Transverse colon (tissue), 4 donors: ENCODE data around the gene TMEM86A.

Source experiments
- POLR2AphosphoS5 ChIP-seq, 3 donors: sonication (generic); formaldehyde crosslinking; IDR thresholded peaks; one replicate each; pipeline ENCODE4 v1.6.1; 2016; ENCODE audit warnings: antibody characterized with exemption in 3 of 3
- TF ChIP-seq, protein P1 (sequence below), 5 experiments: fragments of 200-600 bp in 3 of 5; fragments of 450-650 bp in 2 of 5; sonication (generic) in 3 of 5; IDR thresholded peaks; 1 replicate in 2 of 5; 2 replicates in 3 of 5; pipeline ENCODE4 v1.5.1; 2016 to 2017; ENCODE audit warnings: antibody characterized with exemption in 5 of 5, inconsistent platforms in 3 of 5, mild to moderate bottlenecking in 2 of 5, moderate library complexity in 1 of 5

DNA sequence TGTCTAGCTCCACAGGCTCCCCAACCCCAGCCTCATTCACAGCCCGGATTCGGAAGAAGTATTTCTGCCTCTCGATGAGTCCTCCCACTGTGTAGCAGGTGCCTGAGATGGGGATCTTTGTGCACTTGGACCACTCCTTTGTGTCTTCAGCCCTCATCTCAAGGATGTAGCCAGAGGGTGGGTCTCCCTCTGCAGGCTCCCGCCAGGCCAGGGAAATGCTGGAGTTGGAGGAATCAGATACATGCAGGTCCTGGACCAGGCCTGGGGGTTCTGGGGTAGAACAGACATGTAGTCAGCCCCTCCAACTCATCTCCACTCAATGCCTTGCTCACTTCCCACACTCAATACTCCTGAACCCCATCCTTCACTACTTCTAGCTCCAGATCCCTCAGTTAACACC lies 10.8 kb downstream of the TMEM86A start:
- TF ChIP-seq, protein P1, sequence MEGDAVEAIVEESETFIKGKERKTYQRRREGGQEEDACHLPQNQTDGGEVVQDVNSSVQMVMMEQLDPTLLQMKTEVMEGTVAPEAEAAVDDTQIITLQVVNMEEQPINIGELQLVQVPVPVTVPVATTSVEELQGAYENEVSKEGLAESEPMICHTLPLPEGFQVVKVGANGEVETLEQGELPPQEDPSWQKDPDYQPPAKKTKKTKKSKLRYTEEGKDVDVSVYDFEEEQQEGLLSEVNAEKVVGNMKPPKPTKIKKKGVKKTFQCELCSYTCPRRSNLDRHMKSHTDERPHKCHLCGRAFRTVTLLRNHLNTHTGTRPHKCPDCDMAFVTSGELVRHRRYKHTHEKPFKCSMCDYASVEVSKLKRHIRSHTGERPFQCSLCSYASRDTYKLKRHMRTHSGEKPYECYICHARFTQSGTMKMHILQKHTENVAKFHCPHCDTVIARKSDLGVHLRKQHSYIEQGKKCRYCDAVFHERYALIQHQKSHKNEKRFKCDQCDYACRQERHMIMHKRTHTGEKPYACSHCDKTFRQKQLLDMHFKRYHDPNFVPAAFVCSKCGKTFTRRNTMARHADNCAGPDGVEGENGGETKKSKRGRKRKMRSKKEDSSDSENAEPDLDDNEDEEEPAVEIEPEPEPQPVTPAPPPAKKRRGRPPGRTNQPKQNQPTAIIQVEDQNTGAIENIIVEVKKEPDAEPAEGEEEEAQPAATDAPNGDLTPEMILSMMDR (IDR thresholded peaks at IDR 0.05) = no peak
- no peak for TF ChIP-seq POLR2AphosphoS5 (IDR thresholded peaks at IDR 0.05)
